K562 (cell line): ENCODE measurements around the gene SYN1. TPM values are rescaled to one million over a fixed set of nuclear protein-coding genes. Genes with fewer than 3 reads are reported as not detected.
A peak's percentile ranks its signal among the peaks of the same experiment; 100 is the strongest.

Source experiments
- BHLHE40 ChIP-seq: IDR thresholded peaks from 2 replicates; pipeline ENCODE4 v1.6.1; 2011; ENCODE audit warnings: low read length, improper control_type of control experiment
- COPS2 ChIP-seq: fragments of 450-650 bp; conservative IDR thresholded peaks from 2 replicates; pipeline ENCODE4 v1.6.1; 2016; ENCODE audit warnings: mild to moderate bottlenecking, moderate library complexity
- DDX20 ChIP-seq: fragments of 450-650 bp; IDR thresholded peaks from 2 replicates; pipeline ENCODE4 v1.6.1; 2016; ENCODE audit warnings: missing genetic modification characterization, low read depth, mild to moderate bottlenecking, missing compliant biosample characterization, moderate library complexity
- DEAF1 ChIP-seq: fragments of 450-650 bp; formaldehyde crosslinking; IDR thresholded peaks from 2 replicates; pipeline ENCODE4 v1.4.0; 2020; ENCODE audit warnings: mild to moderate bottlenecking, moderate library complexity
- E2F1 ChIP-seq: sonication (generic); formaldehyde crosslinking; IDR thresholded peaks from 2 replicates; pipeline ENCODE4 v1.8.1; 2023; ENCODE audit warnings: mild to moderate bottlenecking, missing genetic modification reagents, moderate library complexity
- GMEB1 ChIP-seq: fragments of 250-450 bp; sonication (Bioruptor Pico); IDR thresholded peaks from 2 replicates; pipeline ENCODE4 v1.4.0; 2020; ENCODE audit warnings: mild to moderate bottlenecking
- MAX ChIP-seq: sonication (generic); formaldehyde crosslinking; IDR thresholded peaks from 2 replicates; pipeline ENCODE4 v1.9.0; 2022; ENCODE audit warnings: mild to moderate bottlenecking, missing genetic modification reagents
- MXD1 ChIP-seq: fragments of 250-450 bp; sonication (Bioruptor Pico); IDR thresholded peaks from 2 replicates; pipeline ENCODE4 v1.8.0; 2021; ENCODE audit warnings: borderline replicate concordance, mild to moderate bottlenecking, moderate library complexity; ENCODE audit not compliant: poor library complexity, severe bottlenecking
- MYC ChIP-seq, 2 experiments: fragments of 250-450 bp in 1 of 2; sonication (Bioruptor Pico) in 1 of 2; IDR thresholded peaks; 2 replicates each; pipeline versions ENCODE4 v1.5.1 to v1.6.1; 2012 to 2021; ENCODE audit warnings: low read depth in 2 of 2, borderline replicate concordance in 1 of 2, improper control_type of control experiment in 1 of 2, low read length in 1 of 2, mild to moderate bottlenecking in 1 of 2, moderate library complexity in 1 of 2
- NR2C1 ChIP-seq, 2 experiments: fragments of 450-650 bp; IDR thresholded peaks; 2 replicates each; pipeline ENCODE4 v1.6.1; 2017; ENCODE audit warnings: mild to moderate bottlenecking in 2 of 2, antibody characterized with exemption in 1 of 2, inconsistent platforms in 1 of 2, missing compliant biosample characterization in 1 of 2, missing genetic modification characterization in 1 of 2
- PRPF4 ChIP-seq: fragments of 200-400 bp; formaldehyde crosslinking; IDR thresholded peaks from one replicate; pipeline ENCODE4 v1.6.1; 2017; ENCODE audit warnings: low read length, low read depth, mild to moderate bottlenecking; ENCODE audit not compliant: insufficient read depth, poor library complexity, severe bottlenecking
- RBFOX2 ChIP-seq: fragments of 200-400 bp; formaldehyde crosslinking; IDR thresholded peaks from 2 replicates; pipeline ENCODE4 v1.6.1; 2017; ENCODE audit warnings: low read depth, mild to moderate bottlenecking, low read length, moderate library complexity
- SRF ChIP-seq, 2 experiments: fragments of 250-450, 450-650 bp in 1 of 2; sonication (Bioruptor Pico) in 1 of 2; sonication (generic) in 1 of 2; formaldehyde crosslinking; IDR thresholded peaks; 2 replicates each; pipeline versions ENCODE4 v1.5.0 to v1.5.1; 2020 to 2022; ENCODE audit warnings: mild to moderate bottlenecking in 1 of 2, missing genetic modification reagents in 1 of 2
- TCFL5 ChIP-seq: fragments of 250-450 bp; sonication (Bioruptor Pico); conservative IDR thresholded peaks from 2 replicates; pipeline ENCODE4 v1.6.1; 2021; ENCODE audit warnings: mild to moderate bottlenecking, moderate library complexity, matching md5 sums
- TFAM ChIP-seq: fragments of 250-450 bp; sonication (Bioruptor Pico); conservative IDR thresholded peaks from 2 replicates; pipeline ENCODE4 v1.5.0; 2021; ENCODE audit warnings: mild to moderate bottlenecking, moderate library complexity
- ZNF740 ChIP-seq, 3 experiments: fragments of 200-800 bp in 1 of 3; sonication (Bioruptor generic) in 1 of 3; sonication (generic) in 1 of 3; formaldehyde crosslinking in 1 of 3; IDR thresholded peaks; 2 replicates each; pipeline versions ENCODE4 v1.6.1 to v1.8.0; 2016 to 2022; ENCODE audit warnings: mild to moderate bottlenecking in 2 of 3, missing compliant biosample characterization in 2 of 3, missing genetic modification characterization in 2 of 3, missing genetic modification reagents in 1 of 3
- ZZZ3 ChIP-seq: fragments of 450-650 bp; IDR thresholded peaks from 2 replicates; pipeline ENCODE4 v1.6.1; 2016; ENCODE audit warnings: antibody characterized with exemption, mild to moderate bottlenecking, moderate library complexity
- polyA plus RNA-seq, 8 experiments: library from polyadenylated mRNA; depleted of rRNA in 4 of 8; stranded (reverse) in 5 of 8; unstranded in 3 of 8; fragments of >200 nt; fragmentation: Nextera tagmentation in 2 of 8; fragmentation: Illumina TruSeq in 1 of 8; extraction: Ambion mirVana in 2 of 8; extraction: Trizol in 1 of 8; gene quantifications; 2 replicates each; pipeline versions ENCODE4 v1.2.1 to v1.2.3, GENCODE V29; 2011 to 2014; ENCODE audit warnings: inconsistent platforms in 1 of 8, missing spikeins in 1 of 8
- total RNA-seq, 7 experiments: library from RNA; depleted of rRNA in 6 of 7; stranded (reverse); fragments of >200 nt in 6 of 7; fragmentation: Illumina TruSeq in 2 of 7; extraction: Trizol in 2 of 7; gene quantifications; 2 replicates each; pipeline versions ENCODE4 v1.2.1 to v1.2.3, GENCODE V29; 2011 to 2021; ENCODE audit warnings: low replicate concordance in 1 of 7

The SYN1 gene
- total and polyA plus RNA-seq, 9 of the 15 experiments (the other 6 are each of a cell fraction or from before 2014, with no cell fraction given), result 0.01 to 0.28 (median 0.18) TPM; not detected in 2

GRCh38 chrX:47658684-47659420 lies 39.2 kb upstream of the SYN1 start, which contains the start of gene UXT (continued):
- TF ChIP-seq MAX (CRISPR knock-in tag), result peak; percentile 79
- TF ChIP-seq DEAF1 (CRISPR knock-in tag), result no peak
- no peak for TF ChIP-seq PRPF4
- 0 out of 2 replicates have a peak, but pooled peaks have one; percentile 14 for TF ChIP-seq GMEB1
- TF ChIP-seq COPS2, result no peak
- TF ChIP-seq DDX20, result no peak
- peak; percentile 35; the same call in 1 of the 2 replicates for TF ChIP-seq E2F1 (CRISPR knock-in tag)
- TF ChIP-seq NR2C1 (IDR thresholded peaks at IDR 0.05), result peak; percentile 54; the same call in 1 of the 2 replicates
- TF ChIP-seq NR2C1 (tag; IDR thresholded peaks at IDR 0.05), result peak; percentile 34; the same call in 1 of the 2 replicates
- TF ChIP-seq MYC (IDR thresholded peaks at IDR 0.05; ENCODE audit: low read depth, low read length), result peak; percentile 87
- peak; percentile 59; the same call in 1 of the 2 replicates for TF ChIP-seq MYC (CRISPR knock-in tag; IDR thresholded peaks at IDR 0.05; ENCODE audit: borderline replicate concordance, low read depth)
- no peak for TF ChIP-seq TCFL5
- no peak for TF ChIP-seq ZZZ3
- TF ChIP-seq RBFOX2, result peak; percentile 95
- no peak for TF ChIP-seq TFAM (CRISPR knock-in tag)
- no peak; the same call in 1 of the 2 replicates for TF ChIP-seq ZNF740 (CRISPR knock-in tag; IDR thresholded peaks at IDR 0.05)
- no peak for TF ChIP-seq ZNF740 (tag; IDR thresholded peaks at IDR 0.05)
- no peak; a peak in 1 of 4 replicates for TF ChIP-seq SRF (CRISPR knock-in tag; IDR thresholded peaks at IDR 0.05)
- TF ChIP-seq MXD1, result no peak
- 0 out of 2 replicates have a peak, but pooled peaks have one; percentile 14 for TF ChIP-seq BHLHE40
